IMR-90 (cell line): ENCODE data around the gene CCHCR1. TPM values are rescaled to one million over a fixed set of nuclear protein-coding genes. Genes with fewer than 3 reads are reported as not detected.

ENCODE experiments used
- ATAC-seq: fragments of 200-7000 bp; cut with Tn5 transposase; 2 replicates; pipeline ENCODE4 v1.9.1; 2020; ENCODE audit warnings: low read depth, mild to moderate bottlenecking, moderate library complexity
- BruUV-seq: library from RNA; stranded (reverse); fragments of 400-500 nt; replicated peaks from 2 replicates; lab custom pipeline; 2021; lab: Mats Ljungman, UMichigan
- CTCF ChIA-PET: fragments of 300-600 bp; formaldehyde crosslinking; extraction: SDS; loops from one replicate; lab custom pipeline; 2021; ENCODE audit warnings: antibody characterized with exemption; lab: Yijun Ruan, JAX
- POLR2A ChIA-PET: fragments of 300-600 bp; sonication (Branson Sonifier 250); formaldehyde crosslinking; loops from one replicate; lab custom pipeline; 2022; ENCODE audit warnings: antibody characterized with exemption; ENCODE audit not compliant: unreplicated experiment; lab: Charles Lee
- DNase-seq: peaks from one replicate; pipeline ENCODE4 v3.0.0; 2013
- H2AFZ ChIP-seq: replicated peaks from 2 replicates; pipeline ENCODE3; 2013; ENCODE audit warnings: low read length, mild to moderate bottlenecking; ENCODE audit not compliant: poor library complexity
- H2AK5ac ChIP-seq: 2 replicates; pipeline ENCODE4 v1.6.1; 2013; ENCODE audit warnings: low read depth, low read length, inconsistent platforms
- H2AK9ac ChIP-seq: replicated peaks from 2 replicates; pipeline ENCODE3; 2013; ENCODE audit warnings: mild to moderate bottlenecking, low read depth, low read length, moderate library complexity; ENCODE audit not compliant: poor library complexity
- H2BK120ac ChIP-seq: 2 replicates; pipeline ENCODE4 v1.6.1; 2013; ENCODE audit warnings: low read depth, low read length, inconsistent platforms
- H2BK15ac ChIP-seq: 3 replicates; pipeline ENCODE4 v1.6.1; 2013; ENCODE audit warnings: low read depth, low read length, inconsistent platforms
- H2BK20ac ChIP-seq: 2 replicates; pipeline ENCODE4 v1.6.1; 2013; ENCODE audit warnings: low read depth, mild to moderate bottlenecking, inconsistent platforms, low read length, moderate library complexity
- H2BK5ac ChIP-seq: 2 replicates; pipeline ENCODE4 v1.6.1; 2013; ENCODE audit warnings: mild to moderate bottlenecking, low read depth, low read length, inconsistent platforms; ENCODE audit not compliant: poor library complexity, severe bottlenecking
- H3K14ac ChIP-seq: replicated peaks from 2 replicates; pipeline ENCODE4 v1.6.1; 2013; ENCODE audit warnings: low read depth, low read length, inconsistent platforms
- H3K18ac ChIP-seq: 2 replicates; pipeline ENCODE4 v1.6.1; 2013; ENCODE audit warnings: low read depth, low read length, control low read depth
- H3K23ac ChIP-seq: 2 replicates; pipeline ENCODE4 v1.6.1; 2013; ENCODE audit warnings: low read depth, low read length, inconsistent platforms
- H3K27ac ChIP-seq: 2 replicates; pipeline ENCODE4 v1.5.1; 2013; ENCODE audit warnings: mild to moderate bottlenecking, control low read depth, low read length; ENCODE audit not compliant: insufficient read depth
- H3K27me3 ChIP-seq: 2 replicates; pipeline ENCODE4 v1.6.1; 2013; ENCODE audit warnings: low read length; ENCODE audit not compliant: control insufficient read depth, insufficient read depth
- H3K36me3 ChIP-seq: 2 replicates; pipeline ENCODE4 v1.6.1; 2013; ENCODE audit warnings: low read length, mixed read lengths; ENCODE audit not compliant: control insufficient read depth, insufficient read depth
- H3K4ac ChIP-seq: 2 replicates; pipeline ENCODE4 v1.6.1; 2013; ENCODE audit warnings: low read depth, low read length, inconsistent platforms
- H3K4me1 ChIP-seq: 2 replicates; pipeline ENCODE4 v1.6.1; 2013; ENCODE audit warnings: low read length, mixed read lengths; ENCODE audit not compliant: control insufficient read depth, insufficient read depth
- H3K4me2 ChIP-seq: 2 replicates; pipeline ENCODE4 v1.6.1; 2013; ENCODE audit warnings: low read depth, mild to moderate bottlenecking, control low read depth, low read length, moderate library complexity
- H3K4me3 ChIP-seq: 2 replicates; pipeline ENCODE4 v1.5.1; 2013; ENCODE audit warnings: low read depth, mild to moderate bottlenecking, control low read depth, low read length, moderate library complexity; ENCODE audit not compliant: insufficient read depth
- H3K56ac ChIP-seq: 2 replicates; pipeline ENCODE4 v1.6.1; 2013; ENCODE audit warnings: low read length, inconsistent platforms; ENCODE audit not compliant: insufficient read depth; ENCODE audit errors: extremely low read depth
- H3K79me1 ChIP-seq, 2 experiments: 2 replicates each; pipeline ENCODE4 v1.6.1; 2013; ENCODE audit warnings: low read length in 2 of 2, inconsistent platforms in 1 of 2, low read depth in 1 of 2
- H3K9ac ChIP-seq: 2 replicates; pipeline ENCODE4 v1.6.1; 2013; ENCODE audit warnings: low read depth, low read length, control low read depth
- H3K9me1 ChIP-seq: 2 replicates; pipeline ENCODE4 v1.6.1; 2013; ENCODE audit warnings: low read length, inconsistent platforms; ENCODE audit not compliant: insufficient read depth
- H3K9me3 ChIP-seq: 2 replicates; pipeline ENCODE4 v1.6.1; 2013; ENCODE audit warnings: low read length; ENCODE audit not compliant: control insufficient read depth, insufficient read depth
- H4K20me1 ChIP-seq: 2 replicates; pipeline ENCODE4 v1.6.1; 2013; ENCODE audit warnings: low read length, inconsistent platforms; ENCODE audit not compliant: insufficient read depth
- H4K5ac ChIP-seq: 2 replicates; pipeline ENCODE4 v1.6.1; 2013; ENCODE audit warnings: mild to moderate bottlenecking, low read depth, low read length, control low read depth
- H4K8ac ChIP-seq, 2 experiments: 2 replicates each; pipeline ENCODE4 v1.6.1; 2013; ENCODE audit warnings: low read depth in 2 of 2, low read length in 2 of 2, control low read depth in 1 of 2, inconsistent platforms in 1 of 2
- H4K91ac ChIP-seq: 2 replicates; pipeline ENCODE4 v1.6.1; 2013; ENCODE audit warnings: low read depth, low read length, inconsistent platforms; ENCODE audit not compliant: insufficient read depth
- BHLHE40 ChIP-seq: fragments of 150-350 bp; IDR thresholded peaks from 2 replicates; pipeline ENCODE4 v1.6.1; 2016; ENCODE audit warnings: mild to moderate bottlenecking, low read depth, low read length
- CEBPB ChIP-seq: IDR thresholded peaks from 2 replicates; pipeline ENCODE4 v1.6.1; 2012; ENCODE audit warnings: low read depth, low read length, improper control_type of control experiment
- FOS ChIP-seq: fragments of 150-350 bp; IDR thresholded peaks from 2 replicates; pipeline ENCODE4 v1.6.1; 2016; ENCODE audit warnings: low read depth, low read length
- SMC3 ChIP-seq: fragments of 150-350 bp; IDR thresholded peaks from 2 replicates; pipeline ENCODE4 v1.6.1; 2016; ENCODE audit warnings: low read depth, mild to moderate bottlenecking, antibody characterized with exemption, low read length, moderate library complexity
- WGBS, 2 experiments: methylation state at CpG; one replicate each; pipeline versions ENCODE4 v1.1.5 to v1.1.7; 2013; ENCODE audit warnings: missing lambda C conversion rate in 2 of 2; ENCODE audit not compliant: insufficient read length in 1 of 2; ENCODE audit errors: extremely low coverage in 2 of 2; 5-methylcytosine and 5-hydroxymethylcytosine counted together
- dilution Hi-C: fragments of 300-500 bp; cut with HindIII; formaldehyde crosslinking; loops from one replicate; pipeline ENCODE4 v1.14.3; 2018; ENCODE audit warnings: low sequenced_read_pairs; ENCODE audit not compliant: unreplicated experiment
- in situ Hi-C: fragments of 300-500 bp; cut with MboI; formaldehyde crosslinking; loops from 3 replicates; pipeline ENCODE4 v1.14.3; 2019; ENCODE audit warnings: low sequenced_read_pairs, inconsistent platforms, mixed read lengths
- intact Hi-C: fragments of 100-400 bp; cut with micrococcal nuclease; formaldehyde crosslinking; loops from 2 replicates; pipeline ENCODE4 v1.10.0; 2022
- polyA plus RNA-seq, 3 experiments: library from polyadenylated mRNA; depleted of rRNA; stranded (reverse); fragments of >200 nt; gene quantifications; 2 replicates each; pipeline ENCODE4 v1.2.3, GENCODE V29; 2012; ENCODE audit warnings: low replicate concordance in 1 of 3
- total RNA-seq: library from RNA; depleted of rRNA; stranded (reverse); fragments of >200 nt; gene quantifications from 2 replicates; pipeline ENCODE4 v1.2.3, GENCODE V29; 2012

Gene CCHCR1
- total and polyA plus RNA-seq, 2 of the 4 experiments (the other 2 are of a cell fraction), result 13.1 to 22.0 TPM

GRCh38 chr6:31170987-31171671 is 13.5 kb upstream of the CCHCR1 start:
- dilution Hi-C loops, result no loop called here

More at GRCh38 chr6:31170987-31171671, 13.5 kb upstream of the CCHCR1 start:
- Histone ChIP-seq H3K79me1 (no peaks in the 10 kb centered on the region), H2BK20ac (no peak overlapping the region), H4K8ac (no peak overlapping the region), H3K56ac (no peak overlapping the region), H3K9ac (no peak overlapping the region), H3K27ac (no peak overlapping the region), H3K4me2 (no peak overlapping the region), H2BK120ac (no peak overlapping the region), H4K20me1 (no peaks in the 10 kb centered on the region), H3K18ac (no peak overlapping the region), H3K23ac (no peak overlapping the region), H2AFZ (no peak overlapping the region), H2AK9ac (no peak overlapping the region), H3K4me3 (no peak overlapping the region), H3K4me1 (peaks cover 7% of the 10 kb centered on the region; the same call in 1 of the 2 replicates), H2AK5ac (no peak overlapping the region), H3K36me3 (no peaks in the 10 kb centered on the region; the same call in 1 of the 2 replicates), H2BK15ac (no peak overlapping the region), H3K9me1 (peaks cover 9% of the 10 kb centered on the region; the same call in 1 of the 2 replicates), H3K27me3 (no peaks in the 10 kb centered on the region), H4K91ac (no peak overlapping the region), H3K14ac (no peak overlapping the region), H2BK5ac (no peak overlapping the region), H3K9me3 (no peaks in the 10 kb centered on the region), H4K5ac (no peak overlapping the region), H3K4ac (no peak overlapping the region)
- ATAC-seq (no peak), DNase-seq (no peak)
- no peak for TF ChIP-seq CEBPB
- TF ChIP-seq SMC3, result no peak
- TF ChIP-seq FOS, result no peak
- TF ChIP-seq BHLHE40, result no peak
- no CpG with 5 or more reads among the region's 10 CpGs for WGBS, 2 experiments
- no TSS peak for BruUV-seq
- ChIA-PET CTCF (no interaction called here), POLR2A (no interaction called here)
- in situ Hi-C loops (no loop called here), intact Hi-C loops (no loop called here)
